Neural cell (in vitro differentiated cells): ENCODE measurements around the gene SHISA3. TPM values are rescaled to one million over a fixed set of nuclear protein-coding genes. Genes with fewer than 3 reads are reported as not detected.

Experiments
- H2AFZ ChIP-seq: fragments of 200-600, 300-800 bp; sonication (generic), shearing (Covaris generic); 2 replicates; pipeline ENCODE4 v1.6.0; 2014; ENCODE audit warnings: low read depth, mild to moderate bottlenecking, antibody characterized with exemption, low read length, moderate library complexity
- H3F3A ChIP-seq: fragments of 200-600 bp; shearing (Covaris generic); 2 replicates; pipeline ENCODE4 v1.6.1; 2016; ENCODE audit warnings: mild to moderate bottlenecking, moderate library complexity, mixed read lengths, antibody characterized with exemption, low read length; ENCODE audit not compliant: insufficient read depth, poor library complexity, severe bottlenecking
- H3K27ac ChIP-seq: fragments of 200-600, 300-800 bp; sonication (generic), shearing (Covaris generic); 2 replicates; pipeline ENCODE4 v1.5.1; 2014; ENCODE audit warnings: mild to moderate bottlenecking, low read length, moderate library complexity
- H3K27me3 ChIP-seq: fragments of 300-800, 200-600 bp; sonication (generic), shearing (Covaris generic); 2 replicates; pipeline ENCODE4 v1.6.0; 2014; ENCODE audit warnings: mild to moderate bottlenecking, low read depth, low read length, moderate library complexity; ENCODE audit not compliant: insufficient read depth
- H3K36me3 ChIP-seq: fragments of 300-800, 200-600 bp; sonication (generic), shearing (Covaris generic); 2 replicates; pipeline ENCODE4 v1.5.1; 2014; ENCODE audit warnings: mild to moderate bottlenecking, antibody characterized with exemption, low read length, moderate library complexity; ENCODE audit not compliant: insufficient read depth
- H3K4me2 ChIP-seq: fragments of 300-800, 200-600 bp; sonication (generic), shearing (Covaris generic); 2 replicates; pipeline ENCODE4 v1.6.0; 2014; ENCODE audit warnings: mild to moderate bottlenecking, low read length
- H3K4me3 ChIP-seq: fragments of 300-800, 200-600 bp; sonication (generic), shearing (Covaris generic); 2 replicates; pipeline ENCODE4 v1.5.1; 2014; ENCODE audit warnings: mild to moderate bottlenecking, low read length, moderate library complexity
- H3K79me2 ChIP-seq: fragments of 200-600 bp; shearing (Covaris generic); replicated peaks from 2 replicates; pipeline ENCODE4 v1.6.0; 2014; ENCODE audit warnings: mild to moderate bottlenecking, low read length, moderate library complexity; ENCODE audit not compliant: insufficient read depth
- H3K9ac ChIP-seq: fragments of 300-800, 200-600 bp; sonication (generic), shearing (Covaris generic); 2 replicates; pipeline ENCODE4 v1.6.1; 2016; ENCODE audit warnings: mild to moderate bottlenecking, low read length, mixed read lengths
- H3K9me2 ChIP-seq: fragments of 200-600 bp; shearing (Covaris generic); 2 replicates; pipeline ENCODE4 v1.6.1; 2016; ENCODE audit warnings: mild to moderate bottlenecking, low read length, mixed read lengths; ENCODE audit not compliant: insufficient read depth
- H3K9me3 ChIP-seq: fragments of 200-600, 300-800 bp; sonication (generic), shearing (Covaris generic); 2 replicates; pipeline ENCODE4 v1.6.1; 2016; ENCODE audit warnings: mild to moderate bottlenecking, mixed run types, low read length, moderate library complexity, mixed read lengths
- H4K20me1 ChIP-seq: fragments of 200-600 bp; shearing (Covaris generic); 2 replicates; pipeline ENCODE4 v1.6.1; 2016; ENCODE audit warnings: mild to moderate bottlenecking, mixed run types; ENCODE audit not compliant: insufficient read depth
- CTCF ChIP-seq: fragments of 450-650 bp; IDR thresholded peaks from 2 replicates; pipeline ENCODE4 v1.5.1; 2014; ENCODE audit warnings: antibody characterized with exemption, mild to moderate bottlenecking, moderate library complexity; ENCODE audit not compliant: poor library complexity, severe bottlenecking
- EP300 ChIP-seq: fragments of 450-650 bp; conservative IDR thresholded peaks from 2 replicates; pipeline ENCODE4 v1.6.1; 2014; ENCODE audit warnings: antibody characterized with exemption, mild to moderate bottlenecking, moderate library complexity; ENCODE audit not compliant: poor library complexity, severe bottlenecking
- EZH2 ChIP-seq: fragments of 200-600, 300-800 bp; shearing (Covaris generic), sonication (generic); IDR thresholded peaks from 2 replicates; pipeline ENCODE4 v1.6.1; 2014; ENCODE audit warnings: antibody characterized with exemption, low read length, borderline replicate concordance, mild to moderate bottlenecking; ENCODE audit not compliant: insufficient read depth, poor library complexity, severe bottlenecking
- MXI1 ChIP-seq: fragments of 450-650 bp; conservative IDR thresholded peaks from 2 replicates; pipeline ENCODE4 v1.6.1; 2014; ENCODE audit warnings: antibody characterized with exemption, mild to moderate bottlenecking; ENCODE audit not compliant: poor library complexity, severe bottlenecking
- POLR2AphosphoS5 ChIP-seq: IDR thresholded peaks from 2 replicates; pipeline ENCODE4 v1.6.1; 2012
- RAD21 ChIP-seq: fragments of 450-650 bp; conservative IDR thresholded peaks from 2 replicates; pipeline ENCODE4 v1.6.1; 2014; ENCODE audit warnings: antibody characterized with exemption, mild to moderate bottlenecking, moderate library complexity
- REST ChIP-seq: IDR thresholded peaks from 2 replicates; pipeline ENCODE4 v1.6.1; 2012; ENCODE audit warnings: borderline replicate concordance
- SMC3 ChIP-seq: fragments of 450-650 bp; conservative IDR thresholded peaks from 2 replicates; pipeline ENCODE4 v1.6.1; 2014; ENCODE audit warnings: antibody characterized with exemption, mild to moderate bottlenecking, moderate library complexity; ENCODE audit not compliant: poor library complexity
- TAF1 ChIP-seq: IDR thresholded peaks from 2 replicates; pipeline ENCODE4 v1.6.1; 2012; ENCODE audit warnings: low read depth
- polyA plus RNA-seq: library from polyadenylated mRNA; depleted of rRNA; stranded (reverse); fragments of >200 nt; gene quantifications from 2 replicates; pipeline ENCODE4 v1.2.3, GENCODE V29; 2014

The SHISA3 gene
- polyA plus RNA-seq, 1 donor from 2014 or later: not detected

GRCh38 chr4:42381666-42382065 is 15.6 kb upstream of the SHISA3 start:
- no peaks in the 10 kb centered on the region for H3K9me3 ChIP-seq
- H3K9ac ChIP-seq: no peak overlapping the region
- no peaks in the 10 kb centered on the region for H3F3A ChIP-seq
- H3K4me2 ChIP-seq: no peak overlapping the region
- TF ChIP-seq SMC3: no peak
- no peak for TF ChIP-seq RAD21
- no peak for TF ChIP-seq POLR2AphosphoS5
- no peak for TF ChIP-seq CTCF
- TF ChIP-seq EZH2: no peak
- TF ChIP-seq EP300: no peak
- no peak for TF ChIP-seq MXI1
- TF ChIP-seq REST: no peak
- no peak for TF ChIP-seq TAF1
- no peaks in the 10 kb centered on the region for H3K79me2 ChIP-seq
- H3K36me3 ChIP-seq: no peaks in the 10 kb centered on the region
- H4K20me1 ChIP-seq: no peaks in the 10 kb centered on the region
- H3K4me3 ChIP-seq: no peak overlapping the region
- no peak overlapping the region for H3K27ac ChIP-seq
- H3K9me2 ChIP-seq: no peaks in the 10 kb centered on the region
- H2AFZ ChIP-seq: no peak overlapping the region
- no peaks in the 10 kb centered on the region for H3K27me3 ChIP-seq

GRCh38 chr4:42385516-42385915 is 11.8 kb upstream of the SHISA3 start:
- no peak overlapping the region for H2AFZ ChIP-seq

More at GRCh38 chr4:42385516-42385915, 11.8 kb upstream of the SHISA3 start:
- Histone ChIP-seq H3K9me3 (no peaks in the 10 kb centered on the region), H4K20me1 (no peaks in the 10 kb centered on the region), H3K9me2 (no peaks in the 10 kb centered on the region), H3K4me3 (no peak overlapping the region), H3K36me3 (no peaks in the 10 kb centered on the region), H3K27me3 (no peaks in the 10 kb centered on the region), H3K4me2 (no peak overlapping the region), H3F3A (no peaks in the 10 kb centered on the region), H3K79me2 (no peaks in the 10 kb centered on the region), H3K9ac (no peak overlapping the region), H3K27ac (no peak overlapping the region)
- no peak for TF ChIP-seq POLR2AphosphoS5
- TF ChIP-seq SMC3: no peak
- TF ChIP-seq EP300: no peak
- TF ChIP-seq CTCF: no peak
- no peak for TF ChIP-seq REST
- TF ChIP-seq EZH2: no peak
- TF ChIP-seq MXI1: no peak
- no peak for TF ChIP-seq TAF1
- TF ChIP-seq RAD21: no peak
